Activated gamma-delta T cell treated with Interleukin-2 at 50 U/mL for 16 hours (primary cell): Measurements from ENCODE around the gene RORB.

Source experiments
- DNase-seq: peaks from one replicate; pipeline ENCODE4 v3.0.0-alpha.2; 2020

Gene RORB

GRCh38 chr9:74721696-74722660, 224.8 kb downstream of the RORB start:
- DNase-seq: no peak

- no peak for DNase-seq
Measured at GRCh38 chr9:74724317-74724716, 227.2 kb downstream of the RORB start.

- DNase-seq: no peak
Measured at GRCh38 chr9:74726581-74726980, 229.4 kb downstream of the RORB start.

GRCh38 chr9:74728176-74728575, 231.0 kb downstream of the RORB start:
- no peak for DNase-seq

GRCh38 chr9:74729136-74729695, 232.1 kb downstream of the RORB start:
- DNase-seq: no peak

DNA sequence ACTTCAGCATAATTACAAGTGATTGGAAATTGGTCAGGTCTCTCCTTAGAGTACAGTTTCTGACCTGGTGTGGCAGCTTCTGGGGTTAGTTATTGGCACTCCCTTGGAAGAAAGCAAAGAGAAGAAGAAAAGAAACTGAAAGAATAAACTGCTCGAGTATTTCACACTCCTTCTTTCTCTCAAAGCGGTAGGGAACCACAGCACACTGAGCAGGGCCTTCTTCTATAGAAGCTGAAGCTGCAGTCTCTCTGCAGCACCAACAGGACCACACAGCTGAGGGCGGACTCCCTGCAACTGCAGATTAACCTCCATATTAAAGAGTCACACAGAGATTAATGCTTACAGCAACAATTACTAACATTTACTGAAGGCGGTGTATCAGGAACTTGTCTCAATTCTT, 238.6 kb downstream of the RORB start:
- no peak for DNase-seq

DNA sequence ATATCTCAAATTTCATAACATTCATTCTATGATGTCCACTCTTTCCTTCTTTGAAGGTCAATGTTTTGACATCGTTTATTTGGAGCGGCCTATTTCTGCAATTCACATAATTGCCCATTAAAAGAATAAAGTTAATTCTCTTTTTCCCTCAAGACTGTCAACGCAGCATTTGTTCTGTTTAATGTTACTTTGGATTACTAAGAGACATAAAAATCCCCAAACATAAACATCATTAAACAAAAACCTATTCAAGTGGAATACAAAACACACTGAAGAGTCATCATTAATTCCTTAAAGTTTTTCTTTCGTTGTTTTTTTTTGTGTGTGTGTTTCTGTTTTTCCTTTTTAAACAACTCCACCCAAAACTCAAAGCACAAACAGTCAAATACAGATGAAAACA, 239.5 kb downstream of the RORB start:
- no peak for DNase-seq

GRCh38 chr9:74742191-74742790, 245.2 kb downstream of the RORB start:
- no peak for DNase-seq
